H1 (cell line): Measurements from ENCODE around the gene CACNG4. TPM values are rescaled to one million over a fixed set of nuclear protein-coding genes. Genes with fewer than 3 reads are reported as not detected.

ENCODE experiments used
- CTCF ChIA-PET: fragments of 300-600 bp; sonication (Branson Sonifier 250); formaldehyde crosslinking; loops from one replicate; lab custom pipeline; 2021; ENCODE audit not compliant: partially characterized antibody; lab: Charles Lee
- POLR2A ChIA-PET: fragments of 300-600 bp; sonication (Branson Sonifier 250); formaldehyde crosslinking; loops from one replicate; lab custom pipeline; 2021; ENCODE audit warnings: inconsistent platforms; ENCODE audit not compliant: partially characterized antibody; lab: Charles Lee
- DNase-seq, 2 experiments: peaks; one replicate each; pipeline versions ENCODE4 v3.0.0 to v3.0.0-alpha.2; 2010 to 2022; ENCODE audit warnings: low spot score in 2 of 2, low read depth in 1 of 2, mixed read lengths in 1 of 2
- FAIRE-seq: peaks from 2 replicates; lab custom pipeline; 2011; peaks lifted over from hg19 to GRCh38; lab: Jason Lieb, UNC
- H2AFZ ChIP-seq: 2 replicates; pipeline ENCODE4 v1.8.1; 2012; ENCODE audit warnings: low read length, inconsistent platforms
- H2AK5ac ChIP-seq: 2 replicates; pipeline ENCODE4 v1.6.1; 2013; ENCODE audit warnings: low read depth, low read length
- H2BK120ac ChIP-seq: replicated peaks from 2 replicates; pipeline ENCODE3; 2013; ENCODE audit warnings: low read depth, low read length, inconsistent platforms
- H2BK12ac ChIP-seq: 2 replicates; pipeline ENCODE4 v1.6.1; 2013; ENCODE audit warnings: low read depth, low read length
- H2BK15ac ChIP-seq: 2 replicates; pipeline ENCODE4 v1.6.1; 2013; ENCODE audit warnings: low read length
- H2BK20ac ChIP-seq: 2 replicates; pipeline ENCODE4 v1.6.1; 2013; ENCODE audit warnings: low read length
- H2BK5ac ChIP-seq: 2 replicates; pipeline ENCODE4 v1.6.1; 2013; ENCODE audit warnings: low read depth, low read length
- H3K14ac ChIP-seq: 2 replicates; pipeline ENCODE4 v1.6.1; 2013; ENCODE audit warnings: inconsistent platforms; ENCODE audit not compliant: insufficient read length
- H3K18ac ChIP-seq: 2 replicates; pipeline ENCODE4 v1.6.1; 2013; ENCODE audit warnings: low read length; ENCODE audit errors: extremely low read depth
- H3K23ac ChIP-seq: 2 replicates; pipeline ENCODE4 v1.6.1; 2013; ENCODE audit warnings: inconsistent platforms; ENCODE audit not compliant: insufficient read length
- H3K23me2 ChIP-seq: 2 replicates; pipeline ENCODE4 v1.6.1; 2013; ENCODE audit warnings: low read depth, low read length
- H3K27ac ChIP-seq: 2 replicates; pipeline ENCODE4 v1.6.1; 2011; ENCODE audit warnings: low read depth, low read length, inconsistent platforms
- H3K27me3 ChIP-seq, 4 experiments: replicated peaks in 1 of 4; 1 replicate in 1 of 4; 2 replicates in 3 of 4; pipeline versions ENCODE4 v1.6.1 to v1.8.1; 2011 to 2013; ENCODE audit warnings: low read length in 3 of 4, mild to moderate bottlenecking in 3 of 4, inconsistent platforms in 2 of 4, mixed read lengths in 2 of 4, moderate library complexity in 1 of 4; ENCODE audit not compliant: control insufficient read depth in 3 of 4, insufficient read depth in 3 of 4; ENCODE audit errors: extremely low read depth in 1 of 4
- H3K36me3 ChIP-seq, 4 experiments: 2 replicates each; pipeline versions ENCODE4 v1.6.1 to v1.8.1; 2011 to 2013; ENCODE audit warnings: mild to moderate bottlenecking in 4 of 4, low read length in 3 of 4, moderate library complexity in 2 of 4, control low read depth in 1 of 4, inconsistent platforms in 1 of 4; ENCODE audit not compliant: insufficient read depth in 4 of 4, control insufficient read depth in 2 of 4
- H3K4ac ChIP-seq: replicated peaks from 2 replicates; pipeline ENCODE3; 2013; ENCODE audit warnings: low read length, low read depth, mixed read lengths, inconsistent platforms; ENCODE audit not compliant: insufficient read length
- H3K4me1 ChIP-seq, 4 experiments: replicated peaks in 1 of 4; 1 replicate in 1 of 4; 2 replicates in 3 of 4; pipeline versions ENCODE4 v1.6.1 to v1.8.1; 2011 to 2013; ENCODE audit warnings: low read length in 3 of 4, inconsistent platforms in 2 of 4, mixed read lengths in 1 of 4; ENCODE audit not compliant: insufficient read depth in 4 of 4, control insufficient read depth in 3 of 4
- H3K4me2 ChIP-seq, 2 experiments: 2 replicates each; pipeline versions ENCODE4 v1.6.1 to v1.8.1; 2011 to 2013; ENCODE audit warnings: low read depth in 2 of 2, low read length in 2 of 2, control low read depth in 1 of 2, inconsistent platforms in 1 of 2, mild to moderate bottlenecking in 1 of 2; ENCODE audit not compliant: insufficient read depth in 1 of 2
- H3K4me3 ChIP-seq, 4 experiments: fragments of 200-600, 300-600 bp in 1 of 4; sonication (generic), shearing (Covaris generic), sonication (Bioruptor Twin) in 1 of 4; 2 replicates each; pipeline versions ENCODE4 v1.5.1 to v1.8.1; 2011 to 2016; ENCODE audit warnings: low read length in 4 of 4, low read depth in 3 of 4, control low read depth in 2 of 4, inconsistent platforms in 2 of 4, mild to moderate bottlenecking in 2 of 4, mixed read lengths in 1 of 4, moderate library complexity in 1 of 4; ENCODE audit not compliant: insufficient read depth in 2 of 4; ENCODE audit errors: extremely low read depth in 1 of 4
- H3K56ac ChIP-seq: replicated peaks from 2 replicates; pipeline ENCODE3; 2013; ENCODE audit warnings: low read depth, mild to moderate bottlenecking, mixed read lengths, low read length, inconsistent platforms; ENCODE audit not compliant: insufficient read length
- H3K79me1 ChIP-seq: 2 replicates; pipeline ENCODE4 v1.6.1; 2013; ENCODE audit warnings: low read depth, low read length, control low read depth
- H3K79me2 ChIP-seq, 2 experiments: 2 replicates each; pipeline versions ENCODE4 v1.6.1 to v1.8.1; 2012 to 2013; ENCODE audit warnings: low read length in 2 of 2, mild to moderate bottlenecking in 2 of 2, inconsistent platforms in 1 of 2; ENCODE audit not compliant: insufficient read depth in 2 of 2, control insufficient read depth in 1 of 2
- H3K9ac ChIP-seq, 4 experiments: replicated peaks in 1 of 4; 1 replicate in 1 of 4; 2 replicates in 3 of 4; pipeline versions ENCODE4 v1.6.1 to v1.8.1; 2011 to 2013; ENCODE audit warnings: low read depth in 3 of 4, low read length in 3 of 4, control low read depth in 2 of 4, mild to moderate bottlenecking in 2 of 4, moderate library complexity in 2 of 4, inconsistent platforms in 1 of 4; ENCODE audit errors: extremely low read depth in 1 of 4
- H3K9me3 ChIP-seq, 2 experiments: 2 replicates each; pipeline versions ENCODE4 v1.6.1 to v1.8.1; 2012 to 2013; ENCODE audit warnings: mild to moderate bottlenecking in 2 of 2, moderate library complexity in 2 of 2, control low read depth in 1 of 2, inconsistent platforms in 1 of 2, low read depth in 1 of 2, low read length in 1 of 2, mixed read lengths in 1 of 2; ENCODE audit not compliant: insufficient read depth in 2 of 2
- H4K20me1 ChIP-seq, 2 experiments: replicated peaks in 1 of 2; 2 replicates each; pipeline versions ENCODE3 to v1.8.1; 2011 to 2013; ENCODE audit warnings: inconsistent platforms in 2 of 2, low read length in 2 of 2, mild to moderate bottlenecking in 1 of 2; ENCODE audit not compliant: insufficient read depth in 2 of 2, control insufficient read depth in 1 of 2
- H4K5ac ChIP-seq: 2 replicates; pipeline ENCODE4 v1.6.1; 2013; ENCODE audit warnings: low read length, low read depth, mixed read lengths, inconsistent platforms; ENCODE audit not compliant: insufficient read length
- H4K8ac ChIP-seq: 2 replicates; pipeline ENCODE4 v1.8.0; 2013; ENCODE audit warnings: mild to moderate bottlenecking, moderate library complexity, low read length, inconsistent platforms; ENCODE audit not compliant: insufficient read depth; ENCODE audit errors: extremely low read depth
- H4K91ac ChIP-seq: replicated peaks from 2 replicates; pipeline ENCODE3; 2013; ENCODE audit warnings: low read length, mixed read lengths, inconsistent platforms; ENCODE audit not compliant: insufficient read length
- E2F6 ChIP-seq: IDR thresholded peaks from 2 replicates; pipeline ENCODE4 v1.6.1; 2012; ENCODE audit warnings: inconsistent platforms
- HDAC6 ChIP-seq: IDR thresholded peaks from one replicate; pipeline ENCODE4 v1.7.1; 2012; ENCODE audit warnings: low read depth, mild to moderate bottlenecking, inconsistent platforms, low read length, moderate library complexity
- JUN ChIP-seq: IDR thresholded peaks from 2 replicates; pipeline ENCODE4 v1.6.1; 2011; ENCODE audit warnings: low read depth, mild to moderate bottlenecking, improper control_type of control experiment, low read length
- SRF ChIP-seq: IDR thresholded peaks from 2 replicates; pipeline ENCODE4 v1.6.1; 2011; ENCODE audit warnings: mild to moderate bottlenecking, low read depth, low read length, moderate library complexity
- TBP ChIP-seq: IDR thresholded peaks from 2 replicates; pipeline ENCODE4 v1.6.1; 2011; ENCODE audit warnings: low read depth, low read length, improper control_type of control experiment
- WGBS, 2 experiments: shearing (Covaris generic) in 1 of 2; methylation state at CpG; one replicate each; pipeline versions ENCODE4 v1.1.6 to v1.1.7; 2013 to 2015; ENCODE audit warnings: low lambda C conversion rate in 2 of 2, mixed read lengths in 2 of 2, inconsistent platforms in 1 of 2, low coverage in 1 of 2, missing lambda C conversion rate in 1 of 2; ENCODE audit not compliant: insufficient replicate concordance in 2 of 2, insufficient coverage in 1 of 2, insufficient read length in 1 of 2; ENCODE audit errors: extremely low coverage in 1 of 2, missing lambda C conversion rate in 1 of 2; 5-methylcytosine and 5-hydroxymethylcytosine counted together
- polyA plus RNA-seq, 7 experiments: library from polyadenylated mRNA; depleted of rRNA in 3 of 7; stranded (reverse) in 5 of 7; unstranded in 2 of 7; fragments of >200 nt in 5 of 7; fragments of 200-250 nt in 2 of 7; gene quantifications; 1 replicate in 5 of 7; 2 replicates in 1 of 7; 4 replicates in 1 of 7; pipeline versions ENCODE4 v1.2.1 to v1.2.3, GENCODE V29; 2011 to 2013; ENCODE audit warnings: missing spikeins in 2 of 7, mixed read lengths in 2 of 7
- total RNA-seq: library from RNA; stranded (reverse); fragmentation: NEBNext Ultra II Directional; extraction: Animal tissue kit (Norgen Biotek cat#: 25700); gene quantifications from 2 replicates; pipeline ENCODE4 v1.2.1, GENCODE V29; 2021

CACNG4 gene
- total and polyA plus RNA-seq, 2 of the 8 experiments (the other 6 are each of a cell fraction or from before 2014, with no cell fraction given), result 3.6 to 5.6 TPM

GRCh38 chr17:67059372-67059771, 94.9 kb downstream of the CACNG4 start:
- Histone ChIP-seq H3K4me2 (no peak overlapping the region), H4K5ac (no peak overlapping the region), H3K9ac (no peak overlapping the region), H2BK12ac (no peak overlapping the region), H2AFZ (no peak overlapping the region), H3K79me2 (no peaks in the 10 kb centered on the region), H3K4ac (no peak overlapping the region), H3K18ac (no peak overlapping the region), H2AK5ac (no peak overlapping the region), H3K23me2 (peaks cover 2% of the 10 kb centered on the region; the same call in 1 of the 2 replicates), H2BK5ac (no peak overlapping the region), H4K8ac (no peak overlapping the region), H3K14ac (no peak overlapping the region), H3K4me1 (no peaks in the 10 kb centered on the region), H3K9me3 (no peaks in the 10 kb centered on the region), H3K36me3 (no peaks in the 10 kb centered on the region), H3K27ac (no peak overlapping the region), H4K91ac (no peak overlapping the region), H3K79me1 (no peaks in the 10 kb centered on the region), H3K27me3 (no peaks in the 10 kb centered on the region; a peak in 1 of 7 replicates), H3K23ac (no peak overlapping the region), H4K20me1 (no peaks in the 10 kb centered on the region), H2BK15ac (no peak overlapping the region), H2BK120ac (no peak overlapping the region), H2BK20ac (no peak overlapping the region), H3K56ac (no peak overlapping the region), H3K4me3 (no peak overlapping the region)
- CTCF ChIA-PET, result no interaction called here
- POLR2A ChIA-PET, result no interaction called here
- DNase-seq (peak in 1 of 2 experiments; percentile 29), FAIRE-seq (no peak)
- 84% methylated on average over 6 of the region's 6 CpGs; no CpG with 5 or more reads in 1 of the 2 experiments for WGBS, 2 experiments
- TF ChIP-seq E2F6 (no peak), HDAC6 (no peak), TBP (no peak), JUN (no peak), SRF (no peak)
